LNCAP (cell line): Measurements from ENCODE around the gene PRKCZ.

Experiments used
- TF ChIP-seq, protein P1 (sequence below): fragments of 450-650 bp; IDR thresholded peaks from 2 replicates; pipeline ENCODE4 v1.5.1; 2017; ENCODE audit warnings: mild to moderate bottlenecking

The PRKCZ gene

DNA sequence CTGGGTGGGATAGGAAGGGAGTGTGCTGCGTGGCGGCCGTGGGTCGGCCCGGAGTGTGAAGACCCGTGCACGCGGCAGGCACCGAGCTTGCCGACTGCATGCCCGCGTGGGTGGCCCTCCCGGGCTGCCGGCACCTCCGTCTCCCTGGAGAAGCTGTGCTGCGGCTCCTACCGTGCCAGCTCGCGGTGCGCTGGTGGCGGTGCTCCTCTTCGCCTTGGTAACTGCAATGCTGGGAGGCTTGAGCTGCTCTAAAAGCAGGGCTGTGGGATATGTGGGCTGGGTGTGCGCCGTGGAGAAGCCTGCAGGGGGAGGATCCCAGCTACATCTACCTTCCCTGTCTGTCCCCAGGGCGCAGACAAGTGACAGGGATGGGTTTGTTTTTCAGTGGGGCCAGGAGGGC lies 28.7 kb upstream of the PRKCZ start:
- TF ChIP-seq, protein P1, sequence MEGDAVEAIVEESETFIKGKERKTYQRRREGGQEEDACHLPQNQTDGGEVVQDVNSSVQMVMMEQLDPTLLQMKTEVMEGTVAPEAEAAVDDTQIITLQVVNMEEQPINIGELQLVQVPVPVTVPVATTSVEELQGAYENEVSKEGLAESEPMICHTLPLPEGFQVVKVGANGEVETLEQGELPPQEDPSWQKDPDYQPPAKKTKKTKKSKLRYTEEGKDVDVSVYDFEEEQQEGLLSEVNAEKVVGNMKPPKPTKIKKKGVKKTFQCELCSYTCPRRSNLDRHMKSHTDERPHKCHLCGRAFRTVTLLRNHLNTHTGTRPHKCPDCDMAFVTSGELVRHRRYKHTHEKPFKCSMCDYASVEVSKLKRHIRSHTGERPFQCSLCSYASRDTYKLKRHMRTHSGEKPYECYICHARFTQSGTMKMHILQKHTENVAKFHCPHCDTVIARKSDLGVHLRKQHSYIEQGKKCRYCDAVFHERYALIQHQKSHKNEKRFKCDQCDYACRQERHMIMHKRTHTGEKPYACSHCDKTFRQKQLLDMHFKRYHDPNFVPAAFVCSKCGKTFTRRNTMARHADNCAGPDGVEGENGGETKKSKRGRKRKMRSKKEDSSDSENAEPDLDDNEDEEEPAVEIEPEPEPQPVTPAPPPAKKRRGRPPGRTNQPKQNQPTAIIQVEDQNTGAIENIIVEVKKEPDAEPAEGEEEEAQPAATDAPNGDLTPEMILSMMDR: no peak

GRCh38 chr1:2022063-2022770 lies 28.0 kb upstream of the PRKCZ start:
- TF ChIP-seq, protein P1: no peak

- TF ChIP-seq, protein P1: no peak
Observed at GRCh38 chr1:2023187-2023586, 27.0 kb upstream of the PRKCZ start.

- TF ChIP-seq, protein P1: no peak
Observed at GRCh38 chr1:2024451-2024850, 25.8 kb upstream of the PRKCZ start.

DNA sequence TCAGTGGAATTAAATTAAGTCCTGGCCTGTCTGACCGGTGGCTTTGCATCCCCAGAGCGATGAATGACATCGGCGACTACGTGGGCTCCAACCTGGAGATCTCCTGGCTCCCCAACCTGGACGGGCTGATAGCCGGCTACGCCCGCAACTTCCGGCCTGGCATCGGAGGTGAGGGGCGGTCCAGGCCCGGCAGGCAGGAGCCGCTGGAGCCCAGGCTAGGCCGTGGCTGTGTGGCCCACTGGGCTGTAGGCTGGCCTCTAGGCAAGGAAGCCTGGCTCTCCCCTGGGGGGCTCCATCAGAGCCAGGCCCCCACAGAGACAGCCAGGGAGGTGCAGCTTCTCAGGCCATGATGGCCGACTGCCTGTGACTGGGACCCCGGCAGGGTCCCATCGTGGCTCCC lies 25.3 kb upstream of the PRKCZ start:
- TF ChIP-seq, protein P1: no peak

DNA sequence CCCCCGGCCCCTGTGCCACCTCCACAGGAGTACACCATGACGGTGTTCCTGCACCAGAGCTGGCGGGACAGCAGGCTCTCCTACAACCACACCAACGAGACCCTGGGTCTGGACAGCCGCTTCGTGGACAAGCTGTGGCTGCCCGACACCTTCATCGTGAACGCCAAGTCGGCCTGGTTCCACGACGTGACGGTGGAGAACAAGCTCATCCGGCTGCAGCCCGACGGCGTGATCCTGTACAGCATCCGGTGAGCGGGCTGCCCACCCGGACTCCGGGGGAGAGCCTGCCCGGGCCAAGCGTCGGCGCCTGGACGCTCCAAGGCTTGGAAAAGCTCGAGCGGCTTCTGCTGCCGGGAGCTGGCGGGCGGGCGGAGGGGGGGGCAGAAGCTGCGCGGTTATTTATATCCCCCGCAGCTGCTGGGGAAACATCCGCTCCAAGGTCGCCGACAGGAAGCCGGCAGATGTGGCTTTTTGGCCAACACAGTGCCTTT lies 24.7 kb upstream of the PRKCZ start:
- TF ChIP-seq, protein P1: no peak

- TF ChIP-seq, protein P1: no peak
Observed at GRCh38 chr1:2027961-2028583, 22.1 kb upstream of the PRKCZ start.
